Fibroblast of the aortic adventitia (primary cell): ENCODE results near the gene SNAP29. TPM values are rescaled to one million over a fixed set of nuclear protein-coding genes. Genes with fewer than 3 reads are reported as not detected.
"Not testable (repeated sequence)": the region's sequence is repeated elsewhere in the genome, so short reads cannot be mapped to it uniquely, and the experiment has no call there.

Experiments used
- DNase-seq: peaks from one replicate; pipeline ENCODE4 v3.0.0-alpha.2; 2010; ENCODE audit warnings: low read depth
- H3K4me3 ChIP-seq: 2 replicates; pipeline ENCODE4 v1.5.1; 2011; ENCODE audit warnings: low read depth, mild to moderate bottlenecking, control low read depth, low read length, moderate library complexity
- CTCF ChIP-seq: IDR thresholded peaks from 2 replicates; pipeline ENCODE4 v1.5.1; 2011; ENCODE audit warnings: mild to moderate bottlenecking, low read length, control low read depth, inconsistent platforms; ENCODE audit not compliant: insufficient read depth
- total RNA-seq: library from RNA; depleted of rRNA; stranded (reverse); fragments of >200 nt; gene quantifications from 2 replicates; pipeline ENCODE4 v1.2.3, GENCODE V29; 2012; ENCODE audit warnings: low replicate concordance

Gene SNAP29
- total RNA-seq, 1 donor = 15.5 TPM

- DNase-seq = no peak
- no peak overlapping the region for H3K4me3 ChIP-seq
- no peak for TF ChIP-seq CTCF
Observed at GRCh38 chr22:20933910-20934309, 75.1 kb downstream of the SNAP29 start.

- not testable (repeated sequence) for DNase-seq, H3K4me3 ChIP-seq
Observed at GRCh38 chr22:20935049-20935448, 76.2 kb downstream of the SNAP29 start.

- not testable (repeated sequence) for DNase-seq, H3K4me3 ChIP-seq
Observed at GRCh38 chr22:20935780-20936539, 77.2 kb downstream of the SNAP29 start.

- TF ChIP-seq CTCF = no peak
- no peak for DNase-seq
- H3K4me3 ChIP-seq = no peak overlapping the region
Observed at GRCh38 chr22:20937031-20937793, 78.4 kb downstream of the SNAP29 start.

- TF ChIP-seq CTCF = no peak
- H3K4me3 ChIP-seq = no peak overlapping the region
- DNase-seq = no peak
Observed at GRCh38 chr22:20937794-20938671, 79.2 kb downstream of the SNAP29 start.

- DNase-seq, H3K4me3 ChIP-seq: not testable (repeated sequence)
Observed at GRCh38 chr22:20939457-20940185, 80.8 kb downstream of the SNAP29 start.

- peak; percentile 14 for DNase-seq
- TF ChIP-seq CTCF = no peak
- H3K4me3 ChIP-seq = no peak overlapping the region
Observed at GRCh38 chr22:20940186-20940651, 81.4 kb downstream of the SNAP29 start.

Other genes starting within 250 kb of the SNAP29 start
- gene SERPIND1, start 84.9 kb upstream of the SNAP29 start, total RNA-seq = 0.09 TPM in 1 of 2 replicates, not detected in the other
- gene PI4KA, start 196 bp upstream of the SNAP29 start, total RNA-seq = 34.8 and 49.9 TPM in 2 replicates
- 35.0 and 44.7 TPM in 2 replicates for gene CRKL, start 58.4 kb downstream of the SNAP29 start, total RNA-seq
- 0.45 and 1.7 TPM in 2 replicates for gene AIFM3, start 108.2 kb downstream of the SNAP29 start, total RNA-seq
- gene LZTR1, start 123.3 kb downstream of the SNAP29 start, total RNA-seq = 27.2 and 53.5 TPM in 2 replicates
- 20.0 and 21.8 TPM in 2 replicates for gene THAP7, start 143.1 kb downstream of the SNAP29 start, total RNA-seq
- 0.63 and 5.9 TPM in 2 replicates for gene P2RX6, start 156.2 kb downstream of the SNAP29 start, total RNA-seq
- gene SLC7A4, start 173.6 kb downstream of the SNAP29 start, total RNA-seq = 0.09 TPM in 1 of 2 replicates, not detected in the other
- not detected in 2 replicates for gene LRRC74B, start 186.9 kb downstream of the SNAP29 start, total RNA-seq